Measurements from ENCODE around the gene TIPARP.
"Not testable (repeated sequence)": the region's sequence is repeated elsewhere in the genome, so short reads cannot be mapped to it uniquely, and the experiment has no call there.

TIPARP gene

GRCh38 chr3:156676768-156677479 lies 2.5 kb downstream of the TIPARP start:
- DNase-seq: no peak

GRCh38 chr3:156677536-156677935 lies 3.1 kb downstream of the TIPARP start:
- DNase-seq: no peak

GRCh38 chr3:156678197-156678596 lies 3.8 kb downstream of the TIPARP start:
- DNase-seq: no peak

- DNase-seq: no peak
Observed at GRCh38 chr3:156680243-156680914, 6.0 kb downstream of the TIPARP start.

GRCh38 chr3:156681002-156681401 lies 6.6 kb downstream of the TIPARP start:
- no peak for DNase-seq

GRCh38 chr3:156682501-156682900 lies 8.1 kb downstream of the TIPARP start:
- no peak for DNase-seq

- DNase-seq: no peak
Observed at GRCh38 chr3:156682963-156683362, 8.6 kb downstream of the TIPARP start.

GRCh38 chr3:156685198-156685597 lies 10.8 kb downstream of the TIPARP start:
- no peak for DNase-seq

GRCh38 chr3:156685752-156686151 lies 11.4 kb downstream of the TIPARP start:
- no peak for DNase-seq

GRCh38 chr3:156687023-156687422 lies 12.6 kb downstream of the TIPARP start:
- DNase-seq: no peak

GRCh38 chr3:156688632-156689452 lies 14.5 kb downstream of the TIPARP start:
- DNase-seq: no peak

- no peak for DNase-seq
Observed at GRCh38 chr3:156689608-156690007, 15.2 kb downstream of the TIPARP start.

GRCh38 chr3:156691920-156692319 lies 17.5 kb downstream of the TIPARP start:
- no peak for DNase-seq

- no peak for DNase-seq
Observed at GRCh38 chr3:156693166-156693565, 18.8 kb downstream of the TIPARP start.

- DNase-seq: no peak
Observed at GRCh38 chr3:156694536-156694935, 20.1 kb downstream of the TIPARP start.

- no peak for DNase-seq
Observed at GRCh38 chr3:156702367-156702766, 28.0 kb downstream of the TIPARP start.

GRCh38 chr3:156704370-156705036 lies 30.1 kb downstream of the TIPARP start:
- DNase-seq: no peak

GRCh38 chr3:156705761-156706616 lies 31.6 kb downstream of the TIPARP start:
- no peak for DNase-seq

GRCh38 chr3:156707588-156707987 lies 33.2 kb downstream of the TIPARP start:
- DNase-seq: no peak

- no peak for DNase-seq
Observed at GRCh38 chr3:156710429-156710828, 36.0 kb downstream of the TIPARP start.

GRCh38 chr3:156711113-156711512 lies 36.7 kb downstream of the TIPARP start:
- DNase-seq: no peak

GRCh38 chr3:156711944-156712343 lies 37.6 kb downstream of the TIPARP start:
- not testable (repeated sequence) for DNase-seq
